WERI-Rb-1 (cell line): ENCODE measurements around the gene IGLL1.

Experiments
- DNase-seq: peaks from one replicate; pipeline ENCODE4 v3.0.0-alpha.2; 2020
- H3K27ac ChIP-seq: fragments of 250-450 bp; sonication (Bioruptor Pico); 2 replicates; pipeline ENCODE4 v1.5.1; 2020; ENCODE audit warnings: mild to moderate bottlenecking, moderate library complexity
- H3K27me3 ChIP-seq: fragments of 250-450 bp; sonication (Bioruptor Pico); 2 replicates; pipeline ENCODE4 v1.5.1; 2021; ENCODE audit warnings: mild to moderate bottlenecking, low read depth, moderate library complexity; ENCODE audit not compliant: insufficient read depth, severe bottlenecking
- H3K36me3 ChIP-seq: fragments of 250-450 bp; sonication (Bioruptor Pico); 2 replicates; pipeline ENCODE4 v1.5.1; 2020; ENCODE audit warnings: mild to moderate bottlenecking, moderate library complexity
- H3K4me3 ChIP-seq: 2 replicates; pipeline ENCODE4 v1.5.1; 2011; ENCODE audit warnings: low read depth, mild to moderate bottlenecking, control low read depth, low read length
- H3K9me3 ChIP-seq: fragments of 250-450 bp; sonication (Bioruptor Pico); 2 replicates; pipeline ENCODE4 v1.5.1; 2021; ENCODE audit warnings: mild to moderate bottlenecking, moderate library complexity; ENCODE audit not compliant: severe bottlenecking
- CTCF ChIP-seq: IDR thresholded peaks from 2 replicates; pipeline ENCODE4 v1.5.1; 2011; ENCODE audit warnings: low read depth, mild to moderate bottlenecking, control low read depth, inconsistent platforms, low read length

The IGLL1 gene

GRCh38 chr22:23621082-23621780 lies 41.1 kb upstream of the IGLL1 start:
- no peak for TF ChIP-seq CTCF
- DNase-seq, result no peak
- H3K4me3 ChIP-seq, result no peak overlapping the region
- H3K9me3 ChIP-seq, result no peaks in the 10 kb centered on the region
- no peaks in the 10 kb centered on the region for H3K27me3 ChIP-seq
- no peaks in the 10 kb centered on the region for H3K36me3 ChIP-seq
- H3K27ac ChIP-seq, result no peak overlapping the region

- no peak for DNase-seq
- H3K9me3 ChIP-seq, result no peaks in the 10 kb centered on the region
- no peak overlapping the region for H3K4me3 ChIP-seq
- H3K36me3 ChIP-seq, result no peaks in the 10 kb centered on the region
- H3K27ac ChIP-seq, result no peak overlapping the region
- no peaks in the 10 kb centered on the region for H3K27me3 ChIP-seq
- TF ChIP-seq CTCF, result no peak
Observed at GRCh38 chr22:23613193-23613972, 33.3 kb upstream of the IGLL1 start.

DNA sequence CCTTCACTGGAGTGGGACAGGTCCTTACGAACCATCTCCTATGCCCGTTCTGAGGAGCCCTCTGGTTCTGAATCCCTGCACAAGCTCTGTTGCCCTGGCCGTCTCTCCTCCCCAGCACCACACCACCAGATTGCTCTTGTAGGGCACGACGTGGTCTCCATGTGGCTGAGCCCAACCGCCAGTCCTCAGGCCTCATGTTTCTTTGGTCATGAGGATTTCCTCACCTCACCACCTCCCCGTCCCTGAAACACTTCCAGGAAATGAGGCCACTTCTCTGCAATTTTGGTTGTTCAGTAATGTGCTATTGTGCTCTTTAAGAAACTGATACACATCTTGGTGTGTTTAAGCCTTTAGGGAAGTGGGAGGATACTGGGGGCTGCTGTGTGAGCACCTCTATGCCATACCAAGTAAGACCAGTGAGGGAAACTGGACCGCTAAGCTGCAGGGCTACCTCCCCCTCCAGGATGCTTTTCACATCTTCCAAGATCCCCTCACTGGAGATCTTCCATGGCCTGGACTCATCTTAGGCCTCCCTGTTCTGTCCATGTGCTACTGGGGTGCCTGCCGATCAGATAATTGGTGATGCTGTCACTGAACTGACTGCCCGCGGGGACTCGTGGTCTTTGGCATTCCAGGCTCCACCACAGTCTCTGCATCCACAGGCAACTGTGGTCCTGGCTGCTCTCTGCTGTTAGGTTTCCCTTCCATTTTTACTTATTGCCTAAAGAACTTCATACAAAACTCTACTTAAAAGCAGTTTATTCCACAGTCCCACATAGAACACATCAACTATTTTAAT lies 30.1 kb upstream of the IGLL1 start:
- no peaks in the 10 kb centered on the region for H3K9me3 ChIP-seq

GRCh38 chr22:23608583-23608982 lies 28.5 kb upstream of the IGLL1 start:
- Histone ChIP-seq H3K36me3 (no peaks in the 10 kb centered on the region), H3K27me3 (no peaks in the 10 kb centered on the region), H3K27ac (no peak overlapping the region), H3K4me3 (no peak overlapping the region), H3K9me3 (no peaks in the 10 kb centered on the region)
- peak; percentile 71 for DNase-seq
- no peak for TF ChIP-seq CTCF

More for the DNA sequence above, 30.1 kb upstream of the IGLL1 start:
- Histone ChIP-seq H3K27me3 (no peaks in the 10 kb centered on the region), H3K4me3 (no peak overlapping the region), H3K27ac (no peak overlapping the region), H3K36me3 (no peaks in the 10 kb centered on the region)
- DNase-seq, result no peak
- no peak for TF ChIP-seq CTCF

GRCh38 chr22:23606204-23607131 lies 26.4 kb upstream of the IGLL1 start:
- Histone ChIP-seq H3K27ac (no peak overlapping the region), H3K27me3 (no peaks in the 10 kb centered on the region), H3K4me3 (no peak overlapping the region), H3K9me3 (no peaks in the 10 kb centered on the region), H3K36me3 (no peaks in the 10 kb centered on the region)
- DNase-seq, result no peak
- TF ChIP-seq CTCF, result no peak
